ENCODE results near the gene UNC79.

Gene UNC79

DNA sequence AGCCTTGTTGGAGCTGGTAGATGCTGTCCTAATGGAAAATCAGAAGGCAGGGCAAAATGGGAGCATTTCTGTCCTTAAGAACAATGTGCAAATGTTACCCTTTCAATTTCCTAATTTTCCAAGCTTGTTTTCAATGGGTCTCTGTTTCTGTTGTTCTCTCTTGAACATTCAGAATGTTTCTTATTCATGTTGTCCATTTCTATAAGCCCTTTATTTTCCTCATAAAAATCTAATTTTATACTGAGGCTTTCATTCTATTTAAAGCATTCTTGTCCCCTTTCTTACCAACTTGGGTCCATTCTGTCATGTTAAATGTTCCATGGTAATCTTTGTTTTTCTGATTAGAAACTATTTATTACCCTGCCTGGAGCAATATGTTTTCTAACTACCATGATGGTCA lies 232.6 kb downstream of the UNC79 start:
- no peak for DNase-seq (ENCODE audit: low read depth)

DNA sequence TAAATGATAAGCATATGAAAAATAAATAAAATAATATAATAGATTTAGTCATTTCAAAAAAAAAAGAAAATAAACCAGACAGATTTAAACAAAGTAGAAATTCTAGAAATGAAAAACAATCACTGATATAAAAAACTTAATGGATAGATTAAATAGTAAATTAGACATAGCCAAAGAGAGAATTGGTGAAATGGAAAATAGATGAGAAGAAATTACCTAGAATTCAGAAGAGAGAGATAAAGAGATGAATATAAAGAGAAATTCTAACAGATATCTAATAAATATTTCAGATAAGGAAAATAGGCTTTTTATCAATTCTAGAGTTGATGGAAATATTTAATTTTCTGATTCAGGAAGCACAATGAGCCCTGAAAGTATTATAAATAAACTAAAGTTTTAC lies 234.4 kb downstream of the UNC79 start:
- DNase-seq (ENCODE audit: low read depth): no peak

GRCh38 chr14:93669632-93670031 lies 238.9 kb downstream of the UNC79 start:
- DNase-seq (ENCODE audit: low read depth): no peak

DNA sequence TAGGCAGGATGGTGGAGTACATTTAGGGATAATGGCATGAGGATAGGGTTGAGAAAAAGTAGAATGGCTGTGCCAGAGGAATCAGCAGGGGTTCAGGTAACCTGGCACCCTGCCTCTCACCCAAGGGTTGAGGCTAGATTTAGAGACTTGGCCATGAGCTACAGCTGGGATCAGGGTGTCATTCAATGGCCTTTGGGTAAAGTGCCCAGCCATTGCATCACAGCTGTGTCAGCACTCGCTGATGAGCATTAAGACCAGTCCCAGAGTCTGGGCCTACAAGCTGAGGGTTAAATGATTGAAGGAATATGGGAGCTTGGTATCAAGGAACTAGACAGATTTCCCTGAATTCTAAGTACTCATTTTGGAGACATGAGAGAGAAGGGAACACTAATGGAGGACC lies 243.6 kb downstream of the UNC79 start:
- no peak for DNase-seq (ENCODE audit: low read depth)

GRCh38 chr14:93675651-93676050 lies 244.9 kb downstream of the UNC79 start:
- no peak for DNase-seq (ENCODE audit: low read depth)

- no peak for DNase-seq (ENCODE audit: low read depth)
Observed at GRCh38 chr14:93676416-93676958, 245.7 kb downstream of the UNC79 start.

- no peak for DNase-seq (ENCODE audit: low read depth)
Observed at GRCh38 chr14:93682459-93682858, 251.7 kb downstream of the UNC79 start.

- no peak for DNase-seq (ENCODE audit: low read depth)
Observed at GRCh38 chr14:93683226-93683625, 252.5 kb downstream of the UNC79 start.

DNA sequence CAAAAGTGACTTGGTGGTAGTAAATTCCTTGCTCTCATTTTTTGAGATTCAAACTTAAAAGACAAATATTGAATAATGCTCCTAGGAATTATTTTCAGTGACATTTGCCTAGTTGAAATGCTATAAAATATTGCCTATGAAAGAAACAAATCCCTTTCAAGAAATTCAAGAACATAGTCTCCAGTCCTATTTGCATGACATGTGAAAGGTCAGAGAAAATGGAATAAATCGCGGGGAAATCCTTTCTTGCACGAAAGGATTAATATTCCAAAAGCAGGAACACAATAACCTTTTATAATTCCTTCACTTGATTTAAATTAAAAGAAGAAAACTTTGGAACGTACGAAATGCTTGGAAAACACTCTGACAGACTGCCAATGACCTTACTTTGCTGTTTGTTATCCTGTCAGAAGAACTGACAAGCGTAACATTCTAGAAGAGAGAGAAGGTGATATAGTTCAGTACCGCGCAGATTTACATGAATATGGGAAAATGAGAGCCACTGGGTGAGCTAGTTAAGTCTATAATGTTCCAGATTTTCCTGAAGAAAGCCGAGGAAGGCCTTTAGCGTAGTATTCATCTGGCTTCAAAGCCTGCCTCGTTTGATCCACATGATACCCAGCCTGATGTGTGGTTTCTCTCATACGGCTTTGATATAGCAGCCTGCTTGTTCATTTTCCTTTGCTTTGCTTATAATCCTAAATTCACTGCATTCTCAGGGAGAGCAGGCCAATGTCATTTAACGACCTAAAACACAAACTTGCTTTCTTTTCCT lies 254.6 kb downstream of the UNC79 start:
- no peak for DNase-seq (ENCODE audit: low read depth)

- DNase-seq (ENCODE audit: low read depth): no peak
Observed at GRCh38 chr14:93686268-93686667, 255.5 kb downstream of the UNC79 start.

GRCh38 chr14:93688239-93688666 lies 257.5 kb downstream of the UNC79 start:
- no peak for DNase-seq (ENCODE audit: low read depth)

DNA sequence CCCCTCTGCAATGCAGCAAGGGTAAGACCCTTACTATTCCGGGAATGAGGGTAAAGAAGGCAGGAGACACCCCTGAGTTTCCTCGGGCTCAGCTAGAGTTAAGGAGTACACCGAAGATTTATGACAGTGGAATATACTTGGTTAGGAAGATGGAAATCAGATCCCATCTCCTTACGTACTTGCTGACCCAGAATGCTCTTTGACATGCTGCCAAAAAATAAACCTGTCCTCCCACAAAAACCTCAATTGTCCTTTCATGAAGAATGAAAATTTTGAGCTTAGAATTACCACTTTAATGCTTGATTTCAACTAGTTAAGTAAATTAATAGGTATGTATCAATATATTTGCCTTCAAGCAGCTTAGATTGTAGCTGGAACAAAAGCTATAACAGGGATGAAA lies 258.1 kb downstream of the UNC79 start:
- no peak for DNase-seq (ENCODE audit: low read depth)

DNA sequence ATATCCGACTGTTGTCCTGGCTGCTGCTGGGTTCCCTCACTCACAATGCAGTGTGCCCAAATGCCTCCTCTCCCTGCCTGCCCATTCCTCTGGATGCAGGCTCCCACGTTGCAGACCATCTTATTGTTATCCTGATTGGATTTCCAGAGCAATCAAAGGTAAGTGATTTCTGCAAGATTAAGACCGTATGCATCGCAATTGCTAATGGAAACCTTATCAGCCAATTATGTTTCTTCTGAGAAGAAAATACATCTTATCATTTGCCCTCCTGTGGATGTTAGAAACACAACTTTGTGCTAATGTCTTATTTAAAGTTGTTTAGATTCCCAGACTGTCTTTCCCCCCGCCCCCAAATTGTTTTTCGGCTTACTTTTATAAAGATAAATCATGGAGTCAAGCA lies 259.4 kb downstream of the UNC79 start:
- no peak for DNase-seq (ENCODE audit: low read depth)

- DNase-seq (ENCODE audit: low read depth): no peak
Observed at GRCh38 chr14:93691042-93691780, 260.5 kb downstream of the UNC79 start.

- no peak for DNase-seq (ENCODE audit: low read depth)
Observed at GRCh38 chr14:93693914-93694313, 263.2 kb downstream of the UNC79 start.

DNA sequence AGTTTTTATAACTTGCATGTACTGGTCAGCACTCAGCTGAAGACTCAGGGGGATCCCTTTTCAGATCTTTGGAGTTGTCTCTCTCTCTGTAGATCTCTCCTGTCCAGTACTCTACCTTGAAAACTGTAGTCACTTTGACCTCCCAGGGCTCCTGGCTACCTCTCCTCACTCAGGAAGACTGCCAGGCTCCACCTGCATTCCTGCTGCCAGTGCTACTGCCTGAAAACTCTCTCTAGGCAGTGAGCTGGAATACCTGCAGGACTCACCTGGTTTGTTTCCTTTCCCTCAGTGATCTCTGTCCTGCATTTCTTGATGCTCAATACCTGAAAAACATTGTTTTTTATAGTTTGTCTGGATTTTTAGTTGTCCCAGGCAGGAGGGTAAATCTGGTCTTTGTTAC lies 270.2 kb downstream of the UNC79 start:
- no peak for DNase-seq (ENCODE audit: low read depth)

GRCh38 chr14:93701562-93701961 lies 270.8 kb downstream of the UNC79 start:
- no peak for DNase-seq (ENCODE audit: low read depth)

DNA sequence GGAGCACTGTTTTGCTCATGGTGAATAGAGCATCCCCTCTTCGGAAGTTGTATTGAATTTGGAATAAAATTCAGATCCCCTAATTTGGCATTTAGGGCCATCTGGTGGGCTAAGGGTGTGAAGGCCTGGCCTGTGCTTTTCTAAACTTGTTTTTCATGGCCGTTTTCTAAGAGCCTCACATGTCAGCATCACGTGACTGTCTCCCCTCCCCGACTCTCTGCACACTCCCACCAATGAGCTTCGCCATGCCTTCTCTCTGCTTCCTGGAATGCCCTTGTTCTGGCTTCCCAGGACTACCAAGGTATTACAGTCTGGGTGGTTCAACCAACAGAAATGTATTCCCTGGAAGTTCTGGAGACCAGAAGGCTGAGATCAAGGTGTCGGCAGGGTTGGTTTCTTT lies 272.2 kb downstream of the UNC79 start:
- DNase-seq (ENCODE audit: low read depth): no peak

DNA sequence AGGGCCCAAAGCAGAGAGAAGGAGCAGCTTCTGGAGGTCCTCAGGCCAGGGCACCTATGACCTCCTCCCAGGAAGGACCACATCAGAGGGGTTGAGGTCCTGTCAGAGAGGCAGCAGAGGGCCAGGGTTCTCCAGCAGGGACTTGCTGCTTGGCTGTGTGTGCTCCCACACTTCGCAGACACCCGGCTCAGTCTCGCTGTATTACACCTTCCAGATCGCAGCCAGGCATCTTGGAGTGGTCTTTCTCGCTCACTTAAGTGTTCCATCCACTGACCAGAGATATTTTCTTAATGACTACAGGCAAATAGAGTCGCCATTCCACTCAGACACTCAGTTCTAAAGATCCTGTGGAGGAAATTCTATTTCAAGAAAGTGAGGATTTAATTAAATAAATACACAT lies 273.2 kb downstream of the UNC79 start:
- DNase-seq (ENCODE audit: low read depth): no peak

DNA sequence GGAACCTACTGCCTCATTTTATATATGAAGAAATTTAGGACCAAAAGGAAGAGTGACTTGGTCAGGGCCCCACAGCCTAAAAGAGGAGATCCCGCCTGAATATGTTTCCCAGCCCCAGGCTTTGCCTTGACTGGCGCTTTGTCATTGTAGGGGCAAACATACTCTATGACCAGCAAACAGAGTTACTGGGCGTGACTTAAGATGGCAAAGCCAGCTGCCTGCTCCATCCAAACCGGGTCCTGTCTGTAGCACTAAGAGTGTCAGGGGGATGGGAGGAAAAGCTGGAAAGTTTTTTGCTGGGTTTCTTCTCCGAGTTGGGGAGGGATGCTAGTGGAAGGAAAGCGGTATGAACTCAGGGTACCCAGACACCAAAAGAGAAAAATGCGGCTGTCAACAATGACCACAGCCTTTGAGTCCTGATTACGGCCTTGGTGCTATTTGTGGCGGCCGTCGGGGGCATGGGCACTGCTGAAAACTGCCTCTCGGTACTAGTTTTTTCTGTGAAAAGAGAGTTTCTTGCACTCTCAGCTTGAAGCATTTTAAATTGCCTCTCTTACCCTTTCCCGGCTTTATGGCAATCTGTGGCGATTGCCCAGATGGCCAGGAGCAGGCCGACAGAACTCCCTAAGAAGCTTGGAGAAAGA lies 274.9 kb downstream of the UNC79 start:
- DNase-seq (ENCODE audit: low read depth): no peak

- no peak for DNase-seq (ENCODE audit: low read depth)
Observed at GRCh38 chr14:93706360-93706955, 275.7 kb downstream of the UNC79 start.

DNA sequence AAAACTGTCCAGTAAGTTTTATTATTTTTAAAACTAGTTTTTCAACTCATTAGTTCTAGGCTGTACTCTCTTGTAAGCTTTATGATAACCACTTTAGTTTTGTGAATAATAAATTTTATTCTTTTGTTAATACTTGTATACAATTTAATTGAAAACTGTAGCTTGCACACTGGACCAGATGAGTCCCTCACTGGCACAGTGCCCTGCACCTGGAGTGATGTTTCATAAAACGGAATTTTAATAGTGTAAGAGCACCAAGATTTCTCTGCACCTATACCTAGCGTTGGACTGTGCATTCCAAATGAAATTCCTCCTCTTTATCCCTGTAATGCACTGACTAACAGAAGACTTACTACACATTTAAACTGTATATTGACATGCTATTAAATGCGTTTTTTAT lies 276.7 kb downstream of the UNC79 start:
- no peak for DNase-seq (ENCODE audit: low read depth)
